ENCODE measurements around the gene KMT2E.

The KMT2E gene

GRCh38 chr7:105112440-105113418, 98.7 kb downstream of the KMT2E start:
- DNase-seq (ENCODE audit: low read depth) = no peak
- TF ChIP-seq POLR2A (IDR thresholded peaks at IDR 0.05; ENCODE audit: extremely low read depth, insufficient read length) (no peak), CTCF (IDR thresholded peaks at IDR 0.05; ENCODE audit: low read depth, low read length) (no peak), MAX (IDR thresholded peaks at IDR 0.05; ENCODE audit: low read depth, low read length) (no peak), MYC (IDR thresholded peaks at IDR 0.05; ENCODE audit: low read depth, low read length) (no peak)
- no peak overlapping the region for H3K4me3 ChIP-seq (ENCODE audit: low read depth, low read length)

GRCh38 chr7:105118612-105119600, 104.9 kb downstream of the KMT2E start:
- H3K4me3 ChIP-seq (ENCODE audit: low read depth, low read length) = no peak overlapping the region
- peak; percentile 63 for DNase-seq (ENCODE audit: low read depth)
- TF ChIP-seq POLR2A (IDR thresholded peaks at IDR 0.05; ENCODE audit: extremely low read depth, insufficient read length) = no peak
- no peak for TF ChIP-seq CTCF (IDR thresholded peaks at IDR 0.05; ENCODE audit: low read depth, low read length)
- no peak for TF ChIP-seq MYC (IDR thresholded peaks at IDR 0.05; ENCODE audit: low read depth, low read length)
- no peak for TF ChIP-seq MAX (IDR thresholded peaks at IDR 0.05; ENCODE audit: low read depth, low read length)

GRCh38 chr7:105122619-105123018, 108.6 kb downstream of the KMT2E start:
- no peak overlapping the region for H3K4me3 ChIP-seq (ENCODE audit: low read depth, low read length)

GRCh38 chr7:105125745-105126144, 111.7 kb downstream of the KMT2E start:
- TF ChIP-seq CTCF (IDR thresholded peaks at IDR 0.05; ENCODE audit: low read depth, low read length) (no peak), MAX (IDR thresholded peaks at IDR 0.05; ENCODE audit: low read depth, low read length) (no peak), POLR2A (IDR thresholded peaks at IDR 0.05; ENCODE audit: extremely low read depth, insufficient read length) (no peak), MYC (IDR thresholded peaks at IDR 0.05; ENCODE audit: low read depth, low read length) (no peak)
- no peak for DNase-seq (ENCODE audit: low read depth)
- H3K4me3 ChIP-seq (ENCODE audit: low read depth, low read length) = no peak overlapping the region

More at GRCh38 chr7:105122619-105123018, 108.6 kb downstream of the KMT2E start:
- TF ChIP-seq MAX (IDR thresholded peaks at IDR 0.05; ENCODE audit: low read depth, low read length) (no peak), CTCF (IDR thresholded peaks at IDR 0.05; ENCODE audit: low read depth, low read length) (no peak), MYC (IDR thresholded peaks at IDR 0.05; ENCODE audit: low read depth, low read length) (no peak), POLR2A (IDR thresholded peaks at IDR 0.05; ENCODE audit: extremely low read depth, insufficient read length) (no peak)
- no peak for DNase-seq (ENCODE audit: low read depth)

- H3K4me3 ChIP-seq (ENCODE audit: low read depth, low read length) = no peak overlapping the region
- DNase-seq (ENCODE audit: low read depth) = no peak
- TF ChIP-seq MAX (IDR thresholded peaks at IDR 0.05; ENCODE audit: low read depth, low read length) = no peak
- no peak for TF ChIP-seq CTCF (IDR thresholded peaks at IDR 0.05; ENCODE audit: low read depth, low read length)
- no peak for TF ChIP-seq MYC (IDR thresholded peaks at IDR 0.05; ENCODE audit: low read depth, low read length)
- no peak for TF ChIP-seq POLR2A (IDR thresholded peaks at IDR 0.05; ENCODE audit: extremely low read depth, insufficient read length)
Measured at GRCh38 chr7:105126436-105126975, 112.5 kb downstream of the KMT2E start.

Data from NB4 (cell line).